ENCODE measurements around the gene DIP2C. TPM values are rescaled to one million over a fixed set of nuclear protein-coding genes. Genes with fewer than 3 reads are reported as not detected.
"Not testable (repeated sequence)": the region's sequence is repeated elsewhere in the genome, so short reads cannot be mapped to it uniquely, and the experiment has no call there.

Gene DIP2C
- total RNA-seq, 3 donors from 2014 or later, result 8.0 to 72.0 (median 8.5) TPM

DNA sequence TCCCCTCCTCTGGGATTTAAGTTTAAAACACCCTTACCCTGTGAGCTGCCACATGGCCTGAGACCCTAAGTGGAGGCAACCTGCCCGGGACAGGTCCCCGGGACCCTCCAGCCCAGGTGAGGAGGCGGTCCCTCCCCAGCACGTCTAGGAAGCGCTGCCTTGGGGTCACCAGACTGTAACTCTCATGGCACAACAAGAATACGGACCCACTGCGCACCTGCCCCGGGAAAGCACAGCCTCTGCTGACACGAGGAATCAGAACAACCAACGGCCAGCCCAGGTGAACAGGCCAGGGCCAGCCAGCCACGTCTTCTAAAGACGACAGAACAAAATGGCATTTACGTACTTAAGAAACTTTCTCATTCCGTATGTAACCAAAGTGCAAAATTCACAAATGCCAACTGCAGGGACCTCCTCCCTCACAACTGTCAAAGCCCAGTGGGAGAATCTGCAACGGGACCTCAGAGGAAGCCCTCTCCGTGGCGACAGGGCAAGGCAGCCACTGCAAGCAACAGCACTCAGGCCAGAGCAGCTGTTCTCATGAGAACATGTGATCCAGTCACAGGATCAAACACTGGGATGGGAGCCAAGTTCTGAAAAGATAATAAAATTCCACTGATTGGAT is 208.4 kb downstream of the DIP2C start:
- DNase-seq (no peak), ATAC-seq (peak; percentile 31)

DNA sequence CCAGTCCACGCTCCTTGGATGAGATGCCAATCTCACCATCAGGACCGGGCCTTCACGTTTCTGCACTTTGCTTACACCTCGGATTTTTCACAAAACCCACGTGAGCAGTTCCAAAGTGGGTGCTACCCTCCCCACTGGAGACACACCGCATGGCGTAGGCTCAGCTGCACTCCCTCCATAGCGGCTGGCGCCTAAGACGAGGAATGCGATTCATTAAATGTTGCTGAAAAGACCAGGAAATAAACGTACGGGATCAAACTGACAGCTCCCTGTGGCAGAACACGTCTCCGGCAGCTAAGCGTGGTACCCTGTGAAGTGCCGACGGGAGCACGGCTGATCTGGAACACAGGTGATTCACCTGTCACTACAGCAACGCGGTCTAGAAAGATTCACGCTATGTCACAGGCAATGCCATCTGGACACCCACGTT is 209.0 kb downstream of the DIP2C start:
- Histone ChIP-seq H3K36me3 (ENCODE audit: low read depth) (no peaks in the 10 kb centered on the region), H3K4me3 (no peak overlapping the region), H3K4me1 (ENCODE audit: low read depth) (no peaks in the 10 kb centered on the region), H3K9me3 (no peaks in the 10 kb centered on the region)
- intact Hi-C loops (cut with DNase I, micrococcal nuclease), result no loop called here
- ATAC-seq (no peak), DNase-seq (no peak)
- TF ChIP-seq CTCF (IDR thresholded peaks at IDR 0.05), result no peak

More for the DNA sequence above, 208.4 kb downstream of the DIP2C start:
- Histone ChIP-seq H3K4me3 (no peak overlapping the region), H3K4me1 (ENCODE audit: low read depth) (no peaks in the 10 kb centered on the region), H3K36me3 (ENCODE audit: low read depth) (no peaks in the 10 kb centered on the region), H3K9me3 (no peaks in the 10 kb centered on the region)
- intact Hi-C loops (cut with DNase I, micrococcal nuclease), result no loop called here
- no peak for TF ChIP-seq CTCF (IDR thresholded peaks at IDR 0.05)

DNA sequence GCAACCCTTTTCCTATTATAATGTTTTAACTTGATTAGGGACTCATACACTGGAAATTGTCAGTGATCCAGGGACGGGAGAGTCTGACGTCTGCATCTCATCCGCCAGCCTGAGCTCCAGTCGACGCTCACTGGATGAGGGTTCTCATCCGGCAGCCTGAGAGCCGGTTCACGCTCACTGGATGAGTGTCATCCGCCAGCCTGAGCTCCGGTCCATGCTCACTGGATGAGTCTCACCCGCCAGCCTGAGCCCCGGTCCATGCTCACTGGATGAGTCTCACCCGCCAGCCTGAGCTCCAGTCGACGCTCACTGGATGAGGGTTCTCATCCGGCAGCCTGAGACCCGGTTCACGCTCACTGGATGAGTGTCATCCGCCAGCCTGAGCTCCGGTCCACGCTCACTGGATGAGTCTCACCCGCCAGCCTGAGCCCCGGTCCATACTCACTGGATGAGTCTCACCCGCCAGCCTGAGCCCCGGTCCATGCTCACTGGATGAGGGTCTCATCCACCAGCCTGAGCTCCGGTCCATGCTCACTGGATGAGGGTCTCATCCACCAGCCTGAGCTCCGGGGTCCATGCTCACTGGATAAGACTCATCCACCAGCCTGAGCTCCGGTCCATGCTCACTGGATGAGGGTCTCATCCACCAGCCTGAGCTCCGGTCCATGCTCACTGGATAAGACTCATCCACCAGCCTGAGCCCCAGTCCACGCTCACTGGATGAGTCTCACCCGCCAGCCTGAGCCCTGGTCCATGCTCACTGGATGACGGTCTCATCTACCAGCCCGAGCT is 209.6 kb downstream of the DIP2C start:
- DNase-seq; ATAC-seq; H3K4me3 ChIP-seq; H3K4me1 ChIP-seq (ENCODE audit: low read depth); H3K36me3 ChIP-seq (ENCODE audit: low read depth); intact Hi-C loops (cut with DNase I, micrococcal nuclease); H3K9me3 ChIP-seq: not testable (repeated sequence)

DNA sequence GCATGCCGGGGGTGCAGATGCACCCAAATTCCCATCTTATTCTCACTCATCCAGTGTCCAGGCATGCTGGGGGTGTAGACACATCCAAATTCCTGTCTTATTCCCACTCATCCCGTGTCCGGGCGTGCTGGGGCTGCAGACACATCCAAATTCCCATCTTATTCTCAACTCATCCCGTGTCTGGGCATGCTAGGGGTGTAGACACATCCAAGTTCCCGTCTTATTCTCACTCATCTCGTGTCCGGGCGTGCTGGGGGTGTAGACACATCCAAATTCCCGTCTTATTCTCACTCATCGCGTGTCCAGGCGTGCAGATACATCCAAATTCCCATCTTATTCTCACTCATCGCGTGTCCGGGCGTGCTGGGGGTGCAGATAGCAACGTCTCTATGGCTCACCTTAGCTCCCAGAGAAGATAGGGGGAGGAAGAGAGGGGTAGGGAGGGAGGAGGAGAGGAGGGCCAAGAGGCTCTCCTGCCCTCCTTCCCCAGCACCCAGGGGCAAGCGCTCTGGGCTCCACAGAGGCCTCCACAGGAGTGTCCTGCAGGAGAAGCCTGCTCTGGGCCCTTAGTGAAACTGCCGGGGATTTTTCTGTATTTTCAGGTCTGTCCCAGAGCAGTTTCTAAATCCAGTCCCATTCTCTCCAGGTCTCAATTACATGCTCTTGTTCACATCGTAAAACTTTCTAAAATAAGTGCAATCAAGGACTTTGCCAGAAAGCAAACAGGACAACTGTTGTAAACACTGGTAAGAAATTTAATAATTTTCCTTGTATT is 210.8 kb downstream of the DIP2C start:
- TF ChIP-seq CTCF (IDR thresholded peaks at IDR 0.05), result no peak
- Histone ChIP-seq H3K4me1 (ENCODE audit: low read depth) (no peaks in the 10 kb centered on the region), H3K36me3 (ENCODE audit: low read depth) (no peaks in the 10 kb centered on the region), H3K9me3 (no peaks in the 10 kb centered on the region), H3K4me3 (no peak overlapping the region)
- intact Hi-C loops (cut with DNase I, micrococcal nuclease), result no loop called here
- ATAC-seq (no peak), DNase-seq (no peak)

- TF ChIP-seq CTCF (IDR thresholded peaks at IDR 0.05), result no peak
These were observed 211.8 kb downstream of the DIP2C start for GRCh38 chr10:477620-478019.

DNA sequence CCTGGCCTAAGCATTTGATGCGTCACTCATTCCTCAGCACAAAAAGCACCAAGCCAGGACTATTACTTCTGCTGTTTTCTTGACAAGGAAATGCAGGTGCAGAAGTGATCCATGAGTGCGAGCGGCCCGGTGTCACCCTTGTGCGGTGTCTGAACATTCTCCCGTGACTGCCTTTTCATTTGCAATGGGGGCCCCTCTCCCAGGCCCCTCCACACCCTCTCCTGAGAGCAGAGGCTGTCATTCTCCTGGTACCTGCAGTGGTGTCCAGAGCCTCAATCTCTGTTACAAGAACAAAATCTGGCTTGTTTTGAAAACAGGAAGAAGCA is 213.1 kb downstream of the DIP2C start:
- Histone ChIP-seq H3K9me3 (no peaks in the 10 kb centered on the region), H3K4me3 (no peak overlapping the region), H3K36me3 (ENCODE audit: low read depth) (no peaks in the 10 kb centered on the region), H3K4me1 (ENCODE audit: low read depth) (no peaks in the 10 kb centered on the region)
- no peak for DNase-seq
- no peak for TF ChIP-seq CTCF (IDR thresholded peaks at IDR 0.05)
- intact Hi-C loops (cut with DNase I, micrococcal nuclease), result no loop called here
- no peak for ATAC-seq

More at GRCh38 chr10:477620-478019, 211.8 kb downstream of the DIP2C start:
- no peaks in the 10 kb centered on the region for H3K9me3 ChIP-seq
- intact Hi-C loops (cut with DNase I, micrococcal nuclease), result no loop called here
- H3K36me3 ChIP-seq (ENCODE audit: low read depth), result no peaks in the 10 kb centered on the region
- H3K4me1 ChIP-seq (ENCODE audit: low read depth), result no peaks in the 10 kb centered on the region
- ATAC-seq (no peak), DNase-seq (no peak)
- no peak overlapping the region for H3K4me3 ChIP-seq

Measured in mucosa of descending colon (tissue), 3 donors.